Heart right ventricle (tissue), 16 donors: ENCODE data around the gene IL18RAP. TPM values are rescaled to one million over a fixed set of nuclear protein-coding genes. Genes with fewer than 3 reads are reported as not detected.

Source experiments
- ATAC-seq, 8 donors: fragments of 200-7000 bp; cut with Tn5 transposase; one replicate each; pipeline ENCODE4 v1.9.1; 2020; ENCODE audit warnings: mild to moderate bottlenecking in 8 of 8, moderate library complexity in 8 of 8, moderate number of reproducible peaks in 1 of 8
- DNase-seq, 2 donors: peaks; one replicate each; pipeline ENCODE4 v3.0.0-alpha.2; 2020
- H3K27ac ChIP-seq, 10 donors: fragments of 200-600 bp; sonication (generic) in 2 of 10; one replicate each; pipeline versions ENCODE4 v1.5.0 to v1.8.0; 2020 to 2022; ENCODE audit warnings: mild to moderate bottlenecking in 3 of 10
- H3K27me3 ChIP-seq, 7 donors: fragments of 200-600 bp; one replicate each; pipeline ENCODE4 v1.8.0; 2021 to 2022; ENCODE audit warnings: mild to moderate bottlenecking in 2 of 7
- H3K36me3 ChIP-seq, 9 donors: fragments of 200-600 bp; sonication (generic) in 1 of 9; one replicate each; pipeline versions ENCODE4 v1.5.0 to v1.8.0; 2020 to 2022; ENCODE audit warnings: mild to moderate bottlenecking in 2 of 9
- H3K4me1 ChIP-seq, 9 donors: fragments of 200-600 bp; sonication (generic) in 1 of 9; one replicate each; pipeline versions ENCODE4 v1.5.0 to v1.8.0; 2020 to 2022; ENCODE audit warnings: mild to moderate bottlenecking in 4 of 9
- H3K4me3 ChIP-seq, 10 donors: fragments of 200-600 bp; sonication (generic) in 2 of 10; one replicate each; pipeline versions ENCODE4 v1.5.0 to v1.8.0; 2020 to 2022; ENCODE audit warnings: mild to moderate bottlenecking in 7 of 10, moderate library complexity in 2 of 10
- H3K9me3 ChIP-seq, 11 donors: fragments of 200-600 bp in 10 of 11; sonication (generic) in 2 of 11; one replicate each; pipeline versions ENCODE4 v1.5.0 to v1.8.0; 2013 to 2022; ENCODE audit warnings: mild to moderate bottlenecking in 2 of 11, control low read depth in 1 of 11, moderate library complexity in 1 of 11
- CTCF ChIP-seq, 9 donors: fragments of 200-600 bp; sonication (generic) in 2 of 9; IDR thresholded peaks; one replicate each; pipeline versions ENCODE4 v1.5.0 to v1.8.0; 2021 to 2022; ENCODE audit warnings: antibody characterized with exemption in 9 of 9, mild to moderate bottlenecking in 5 of 9, moderate library complexity in 1 of 9
- WGBS, 2 donors: extraction: QIAGEN DNeasy Blood & Tissue Kit; methylation state at CpG; one replicate each; pipeline ENCODE4 v1.1.7; 2013; ENCODE audit warnings: inconsistent platforms in 1 of 2; 5-methylcytosine and 5-hydroxymethylcytosine counted together
- intact Hi-C, 10 donors: fragments of 100-400 bp; cut with DNase I; formaldehyde crosslinking; loops; one replicate each; pipeline versions ENCODE4 v1.11.1 to v1.14.2; 2022
- polyA plus RNA-seq, 2 donors: library from polyadenylated mRNA; stranded (reverse); fragments of 200-250 nt; gene quantifications; one replicate each; pipeline ENCODE4 v1.2.3, GENCODE V29; 2013
- total RNA-seq, 10 donors: library from RNA; stranded (reverse); fragmentation: NEBNext Ultra II Directional in 3 of 10; extraction: Animal tissue kit (Norgen Biotek cat#: 25700) in 3 of 10; gene quantifications; one replicate each; pipeline versions ENCODE4 v1.2.1 to v1.2.4, GENCODE V29; 2021 to 2023
- donor health status: Arrhythmogenic right ventricular cardiomyopathy.
- donor health status: ischemic (EF 13 %, LVEDD 7.1; RV severe dilation, severe dysfunction).
- donor health status: healthy with polysubstance abuse.
- donor health status: DM: no; HTN: yes; CAD: no.
- donor health status: DM: no; HTN: no; CAD: no.
- donor health status: ischemic (EF 25% LVEDD 6.9; RV normal size, moderate dysfunction).
- donor health status: ischemic (EF 25% LVEDD 5.7; RV mildly dilated, moderate dysfunction).
- donor health status: healthy.
- donor health status: DM: yes; HTN: yes; CAD: no.
- donor health status: Ischemic cardiomyopathy.
- donor health status: ischemic (EF 35%, LVEDD 5.7; RV mildly dilated, moderate dysfunction).
- donor health status: nonischemic (EF 11% LVEDD 7.7; RV severe dilation, severe dysfunction).
- donor health status: DM: yes; HTN: yes; CAD: no.
- donor health status: PGD.
- donor health status: ischemic (EF 29% LVEDD 5.4; RV normal size, mild dysfunction).
- donor health status: nonischemic (EF 23%, LVEDD 6.1; RV moderate dilation, normal function).

The IL18RAP gene
- total and polyA plus RNA-seq, 12 donors, result 0.12 to 1.2 (median 0.49) TPM; not detected in 3

DNA sequence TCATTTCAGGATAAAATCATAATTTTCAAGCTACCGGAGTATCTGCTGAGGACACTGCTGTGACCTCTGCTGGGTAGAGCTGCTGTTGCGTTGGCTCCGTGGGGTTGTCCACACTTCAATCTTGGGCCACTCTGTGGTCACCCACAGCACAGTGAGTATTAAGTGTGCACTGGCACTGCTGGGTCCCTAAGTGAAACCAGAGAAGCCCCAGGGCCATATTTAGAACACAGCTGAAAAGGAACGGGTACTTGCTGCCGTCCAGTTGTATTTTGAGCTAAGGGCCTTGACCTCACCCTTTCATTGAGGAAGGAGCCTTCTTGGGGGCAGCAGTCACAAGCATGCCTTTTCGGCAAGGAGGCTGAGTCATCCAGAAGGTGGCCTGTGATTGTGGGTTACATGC lies 60.1 kb downstream of the IL18RAP start:
- Histone ChIP-seq H3K4me1 (peaks cover 0 to 9% (median 0%) of the 10 kb centered on the region in 9 donors), H3K9me3 (no peaks in the 10 kb centered on the region), H3K36me3 (no peaks in the 10 kb centered on the region), H3K27me3 (peaks cover 0 to 32% (median 13%) of the 10 kb centered on the region in 7 donors), H3K27ac (no peak overlapping the region), H3K4me3 (no peak overlapping the region)
- DNase-seq (no peak), ATAC-seq (no peak)
- 84 to 86% methylated on average over 6 of the region's 6 CpGs for WGBS, 2 donors
- intact Hi-C loops, result no loop called here
- no peak for TF ChIP-seq CTCF (IDR thresholded peaks at IDR 0.05)

GRCh38 chr2:102484310-102485061 lies 61.5 kb downstream of the IL18RAP start:
- DNase-seq, result no peak
- ATAC-seq, result no peak
- Histone ChIP-seq H3K27me3 (peaks cover 0 to 28% (median 9%) of the 10 kb centered on the region in 7 donors), H3K9me3 (no peaks in the 10 kb centered on the region), H3K27ac (no peak overlapping the region), H3K4me3 (no peak overlapping the region), H3K4me1 (peaks cover 0 to 10% (median 0%) of the 10 kb centered on the region in 9 donors), H3K36me3 (no peaks in the 10 kb centered on the region)
- WGBS, 2 donors, result 75 to 82% methylated on average over 6 of the region's 6 CpGs
- TF ChIP-seq CTCF (IDR thresholded peaks at IDR 0.05), result no peak
- intact Hi-C loops, result no loop called here

DNA sequence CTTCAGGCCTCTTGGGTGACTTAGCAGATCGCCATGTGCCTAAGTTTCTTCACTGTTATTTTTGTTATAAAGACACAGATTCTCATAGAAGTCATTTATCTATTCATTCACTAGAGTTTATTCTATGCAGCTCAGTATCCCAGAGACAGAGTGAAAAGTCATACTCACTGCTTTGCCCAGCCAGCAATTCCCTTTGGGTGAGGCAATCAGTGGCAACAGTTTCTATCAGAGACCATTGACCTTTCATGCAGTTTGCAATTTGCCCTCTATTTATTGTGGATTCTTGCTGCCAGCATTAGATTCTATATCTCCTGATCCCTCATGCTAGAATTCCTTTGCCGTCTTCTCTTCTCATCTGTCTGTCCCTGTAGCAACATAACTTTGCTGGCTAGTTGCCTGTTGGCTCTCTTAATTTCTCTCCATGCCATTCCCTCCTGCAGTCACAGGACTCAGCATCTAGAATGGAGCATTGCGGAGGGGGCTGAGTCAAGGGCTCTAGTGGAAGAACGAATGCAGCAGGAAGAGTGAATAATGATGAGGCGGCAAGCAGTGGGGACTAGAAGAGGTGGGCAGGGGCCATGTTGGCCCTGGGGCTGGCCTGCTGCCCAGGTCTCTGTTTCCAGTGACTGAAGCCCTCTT lies 62.3 kb downstream of the IL18RAP start:
- DNase-seq (no peak), ATAC-seq (no peak)
- Histone ChIP-seq H3K9me3 (peaks cover 0 to 3% (median 0%) of the 10 kb centered on the region in 11 donors), H3K4me3 (no peak overlapping the region), H3K4me1 (peaks cover 0 to 10% (median 0%) of the 10 kb centered on the region in 9 donors), H3K27ac (no peak overlapping the region), H3K27me3 (peaks cover 0 to 28% (median 9%) of the 10 kb centered on the region in 7 donors), H3K36me3 (no peaks in the 10 kb centered on the region)
- WGBS, 2 donors, result 69 to 71% methylated on average over 5 of the region's 5 CpGs
- TF ChIP-seq CTCF (IDR thresholded peaks at IDR 0.05), result no peak
- intact Hi-C loops, result no loop called here

GRCh38 chr2:102486941-102487702 lies 64.2 kb downstream of the IL18RAP start:
- TF ChIP-seq CTCF (IDR thresholded peaks at IDR 0.05), result no peak
- no peak overlapping the region for H3K27ac ChIP-seq
- DNase-seq (no peak), ATAC-seq (no peak)
- peaks cover 0 to 24% (median 9%) of the 10 kb centered on the region in 7 donors for H3K27me3 ChIP-seq
- WGBS, 2 donors, result 56 to 64% methylated on average over 1 of the region's 1 CpG
- H3K4me1 ChIP-seq, result peaks cover 0 to 10% (median 0%) of the 10 kb centered on the region in 9 donors
- no peak overlapping the region for H3K4me3 ChIP-seq
- H3K36me3 ChIP-seq, result no peaks in the 10 kb centered on the region
- peaks cover 0 to 10% (median 0%) of the 10 kb centered on the region in 11 donors for H3K9me3 ChIP-seq
- intact Hi-C loops, result no loop called here
